Measurements from ENCODE around the gene ARVCF. TPM values are rescaled to one million over a fixed set of nuclear protein-coding genes. Genes with fewer than 3 reads are reported as not detected.

ARVCF gene
- total and polyA plus RNA-seq, 5 donors from 2014 or later: 0.39 to 2.7 (median 0.47) TPM; not detected in 1

GRCh38 chr22:19984851-19985811, 31.5 kb downstream of the ARVCF start:
- Histone ChIP-seq H3K9me3 (ENCODE audit: control insufficient read depth in 2 of 2, low read length in 2 of 2) (no peaks in the 10 kb centered on the region), H3K4me1 (ENCODE audit: control insufficient read depth, insufficient read depth, low read length, poor library complexity, severe bottlenecking) (peaks cover 11% of the 10 kb centered on the region), H3K36me3 (ENCODE audit: control insufficient read depth, insufficient read depth, low read length) (no peaks in the 10 kb centered on the region), H3K27me3 (ENCODE audit: control insufficient read depth, insufficient read depth, low read length) (no peaks in the 10 kb centered on the region), H3K4me3 (ENCODE audit: low read depth, low read length) (no peak overlapping the region), H3K27ac (ENCODE audit: insufficient read depth, low read length, poor library complexity, severe bottlenecking) (no peak overlapping the region)
- Mint-ChIP-seq H3K36me3 (no peaks in the 10 kb centered on the region), H3K27ac (no peak overlapping the region), H3K9me3 (no peaks in the 10 kb centered on the region), H3K4me3 (peak overlapping the region in 2 of 4 donors; percentile 21 to 36), H3K27me3 (peaks cover 8% of the 10 kb centered on the region), H3K4me1 (peaks cover 0 to 9% (median 0%) of the 10 kb centered on the region in 4 donors)
- ATAC-seq (ENCODE audit: low read depth in 2 of 2): no peak
- DNase-seq: no peak

- no peaks in the 10 kb centered on the region for H3K36me3 ChIP-seq (ENCODE audit: control insufficient read depth, insufficient read depth, low read length)
- no peak overlapping the region for H3K4me3 ChIP-seq (ENCODE audit: low read depth, low read length)
- Mint-ChIP-seq H3K9me3 (no peaks in the 10 kb centered on the region), H3K27ac (no peak overlapping the region), H3K36me3 (no peaks in the 10 kb centered on the region), H3K4me3 (peak overlapping the region in 2 of 4 donors; percentile 48 to 65), H3K27me3 (peaks cover 8% of the 10 kb centered on the region), H3K4me1 (peaks cover 0 to 9% (median 0%) of the 10 kb centered on the region in 4 donors)
- ATAC-seq (ENCODE audit: low read depth in 2 of 2): no peak
- H3K27me3 ChIP-seq (ENCODE audit: control insufficient read depth, insufficient read depth, low read length): no peaks in the 10 kb centered on the region
- no peak overlapping the region for H3K27ac ChIP-seq (ENCODE audit: insufficient read depth, low read length, poor library complexity, severe bottlenecking)
- H3K9me3 ChIP-seq (ENCODE audit: control insufficient read depth in 2 of 2, low read length in 2 of 2): no peaks in the 10 kb centered on the region
- no peak for DNase-seq
- peaks cover 11% of the 10 kb centered on the region for H3K4me1 ChIP-seq (ENCODE audit: control insufficient read depth, insufficient read depth, low read length, poor library complexity, severe bottlenecking)
These were observed 32.3 kb downstream of the ARVCF start for GRCh38 chr22:19984201-19984753.

GRCh38 chr22:19983741-19984140, 32.9 kb downstream of the ARVCF start:
- H3K27ac Mint-ChIP-seq: no peak overlapping the region
- Histone ChIP-seq H3K9me3 (ENCODE audit: control insufficient read depth in 2 of 2, low read length in 2 of 2) (no peaks in the 10 kb centered on the region), H3K4me1 (ENCODE audit: control insufficient read depth, insufficient read depth, low read length, poor library complexity, severe bottlenecking) (peaks cover 11% of the 10 kb centered on the region), H3K36me3 (ENCODE audit: control insufficient read depth, insufficient read depth, low read length) (no peaks in the 10 kb centered on the region), H3K27ac (ENCODE audit: insufficient read depth, low read length, poor library complexity, severe bottlenecking) (no peak overlapping the region), H3K27me3 (ENCODE audit: control insufficient read depth, insufficient read depth, low read length) (no peaks in the 10 kb centered on the region), H3K4me3 (ENCODE audit: low read depth, low read length) (no peak overlapping the region)
- no peak overlapping the region for H3K4me3 Mint-ChIP-seq
- H3K27me3 Mint-ChIP-seq: peaks cover 8% of the 10 kb centered on the region
- ATAC-seq (ENCODE audit: low read depth in 2 of 2) (no peak), DNase-seq (no peak)
- H3K9me3 Mint-ChIP-seq: no peaks in the 10 kb centered on the region
- peaks cover 0 to 9% (median 0%) of the 10 kb centered on the region in 4 donors for H3K4me1 Mint-ChIP-seq
- no peaks in the 10 kb centered on the region for H3K36me3 Mint-ChIP-seq

GRCh38 chr22:19982991-19983578, 33.5 kb downstream of the ARVCF start:
- Histone ChIP-seq H3K27me3 (ENCODE audit: control insufficient read depth, insufficient read depth, low read length) (no peaks in the 10 kb centered on the region), H3K27ac (ENCODE audit: insufficient read depth, low read length, poor library complexity, severe bottlenecking) (no peak overlapping the region), H3K4me3 (ENCODE audit: low read depth, low read length) (no peak overlapping the region), H3K4me1 (ENCODE audit: control insufficient read depth, insufficient read depth, low read length, poor library complexity, severe bottlenecking) (peaks cover 11% of the 10 kb centered on the region), H3K36me3 (ENCODE audit: control insufficient read depth, insufficient read depth, low read length) (no peaks in the 10 kb centered on the region), H3K9me3 (ENCODE audit: control insufficient read depth in 2 of 2, low read length in 2 of 2) (no peaks in the 10 kb centered on the region)
- Mint-ChIP-seq H3K4me3 (no peak overlapping the region), H3K36me3 (no peaks in the 10 kb centered on the region), H3K27ac (no peak overlapping the region), H3K4me1 (peaks cover 0 to 8% (median 0%) of the 10 kb centered on the region in 4 donors), H3K27me3 (peaks cover 8% of the 10 kb centered on the region), H3K9me3 (no peaks in the 10 kb centered on the region)
- ATAC-seq (ENCODE audit: low read depth in 2 of 2) (no peak), DNase-seq (no peak)

GRCh38 chr22:19981961-19982920, 34.4 kb downstream of the ARVCF start:
- Histone ChIP-seq H3K27me3 (ENCODE audit: control insufficient read depth, insufficient read depth, low read length) (no peaks in the 10 kb centered on the region), H3K36me3 (ENCODE audit: control insufficient read depth, insufficient read depth, low read length) (no peaks in the 10 kb centered on the region), H3K9me3 (ENCODE audit: control insufficient read depth in 2 of 2, low read length in 2 of 2) (no peaks in the 10 kb centered on the region), H3K4me3 (ENCODE audit: low read depth, low read length) (no peak overlapping the region), H3K4me1 (ENCODE audit: control insufficient read depth, insufficient read depth, low read length, poor library complexity, severe bottlenecking) (peaks cover 11% of the 10 kb centered on the region), H3K27ac (ENCODE audit: insufficient read depth, low read length, poor library complexity, severe bottlenecking) (no peak overlapping the region)
- Mint-ChIP-seq H3K27me3 (peaks cover 8% of the 10 kb centered on the region), H3K4me3 (no peak overlapping the region), H3K9me3 (no peaks in the 10 kb centered on the region), H3K27ac (no peak overlapping the region), H3K36me3 (no peaks in the 10 kb centered on the region), H3K4me1 (peaks cover 0 to 7% (median 0%) of the 10 kb centered on the region in 4 donors)
- DNase-seq (no peak), ATAC-seq (ENCODE audit: low read depth in 2 of 2) (no peak)

- H3K4me1 Mint-ChIP-seq: peaks cover 0 to 7% (median 0%) of the 10 kb centered on the region in 4 donors
- no peak overlapping the region for H3K4me3 ChIP-seq (ENCODE audit: low read depth, low read length)
- no peaks in the 10 kb centered on the region for H3K9me3 ChIP-seq (ENCODE audit: control insufficient read depth in 2 of 2, low read length in 2 of 2)
- H3K4me3 Mint-ChIP-seq: no peak overlapping the region
- H3K27ac Mint-ChIP-seq: no peak overlapping the region
- H3K27me3 Mint-ChIP-seq: peaks cover 8% of the 10 kb centered on the region
- ATAC-seq (ENCODE audit: low read depth in 2 of 2): no peak
- no peaks in the 10 kb centered on the region for H3K27me3 ChIP-seq (ENCODE audit: control insufficient read depth, insufficient read depth, low read length)
- H3K4me1 ChIP-seq (ENCODE audit: control insufficient read depth, insufficient read depth, low read length, poor library complexity, severe bottlenecking): peaks cover 5% of the 10 kb centered on the region
- no peak for DNase-seq
- no peaks in the 10 kb centered on the region for H3K36me3 ChIP-seq (ENCODE audit: control insufficient read depth, insufficient read depth, low read length)
- H3K27ac ChIP-seq (ENCODE audit: insufficient read depth, low read length, poor library complexity, severe bottlenecking): no peak overlapping the region
- H3K36me3 Mint-ChIP-seq: no peaks in the 10 kb centered on the region
- H3K9me3 Mint-ChIP-seq: no peaks in the 10 kb centered on the region
These were observed 35.3 kb downstream of the ARVCF start for GRCh38 chr22:19981171-19981960.
